AG20443 (cell line): ENCODE data around the gene FPGS.
"Not testable (repeated sequence)": the region's sequence is repeated elsewhere in the genome, so short reads cannot be mapped to it uniquely, and the experiment has no call there.

Source experiments
- DNase-seq: peaks from one replicate; pipeline ENCODE4 v3.0.0; 2012; ENCODE audit warnings: low spot score, mixed read lengths

FPGS gene

GRCh38 chr9:127812011-127812410 is 9.3 kb downstream of the FPGS start:
- no peak for DNase-seq

GRCh38 chr9:127812936-127813675 is 10.4 kb downstream of the FPGS start:
- no peak for DNase-seq

GRCh38 chr9:127813686-127814226 is 11.1 kb downstream of the FPGS start:
- DNase-seq = no peak

GRCh38 chr9:127814619-127815511 is 12.2 kb downstream of the FPGS start:
- no peak for DNase-seq

GRCh38 chr9:127815512-127816361 is 13.1 kb downstream of the FPGS start:
- DNase-seq = no peak

GRCh38 chr9:127816362-127816725 is 13.7 kb downstream of the FPGS start:
- DNase-seq = no peak

- DNase-seq = no peak
Observed at GRCh38 chr9:127816728-127817127, 14.0 kb downstream of the FPGS start.

- no peak for DNase-seq
Observed at GRCh38 chr9:127817881-127818434, 15.3 kb downstream of the FPGS start.

GRCh38 chr9:127818574-127818973 is 15.9 kb downstream of the FPGS start:
- no peak for DNase-seq

GRCh38 chr9:127822108-127822507 is 19.4 kb downstream of the FPGS start:
- DNase-seq = no peak

GRCh38 chr9:127825319-127826051 is 22.8 kb downstream of the FPGS start:
- DNase-seq = no peak

GRCh38 chr9:127826253-127826913 is 23.7 kb downstream of the FPGS start:
- no peak for DNase-seq

- peak; percentile 92 for DNase-seq
Observed at GRCh38 chr9:127828262-127829031, 25.8 kb downstream of the FPGS start.

GRCh38 chr9:127829205-127829906 is 26.7 kb downstream of the FPGS start:
- no peak for DNase-seq

GRCh38 chr9:127832248-127832647 is 29.6 kb downstream of the FPGS start:
- DNase-seq = no peak

GRCh38 chr9:127833555-127833954 is 30.9 kb downstream of the FPGS start:
- DNase-seq = peak; percentile 73

- DNase-seq = peak; percentile 89
Observed at GRCh38 chr9:127835991-127836516, 33.4 kb downstream of the FPGS start.

GRCh38 chr9:127836561-127836960 is 33.9 kb downstream of the FPGS start:
- DNase-seq = not testable (repeated sequence)

- no peak for DNase-seq
Observed at GRCh38 chr9:127837346-127837745, 34.7 kb downstream of the FPGS start.
